Activated CD4-positive, alpha-beta T cell treated with anti-CD3 and anti-CD28 coated beads for 24 hours (primary cell): Measurements from ENCODE around the gene VAT1.
A peak's percentile ranks its signal among the peaks of the same experiment; 100 is the strongest.
"Not testable (repeated sequence)": the region's sequence is repeated elsewhere in the genome, so short reads cannot be mapped to it uniquely, and the experiment has no call there.

Experiments
- DNase-seq, 2 donors: peaks; one replicate each; pipeline ENCODE4 v3.0.0-alpha.2; 2020; ENCODE audit warnings: low read depth in 2 of 2

VAT1 gene

DNA sequence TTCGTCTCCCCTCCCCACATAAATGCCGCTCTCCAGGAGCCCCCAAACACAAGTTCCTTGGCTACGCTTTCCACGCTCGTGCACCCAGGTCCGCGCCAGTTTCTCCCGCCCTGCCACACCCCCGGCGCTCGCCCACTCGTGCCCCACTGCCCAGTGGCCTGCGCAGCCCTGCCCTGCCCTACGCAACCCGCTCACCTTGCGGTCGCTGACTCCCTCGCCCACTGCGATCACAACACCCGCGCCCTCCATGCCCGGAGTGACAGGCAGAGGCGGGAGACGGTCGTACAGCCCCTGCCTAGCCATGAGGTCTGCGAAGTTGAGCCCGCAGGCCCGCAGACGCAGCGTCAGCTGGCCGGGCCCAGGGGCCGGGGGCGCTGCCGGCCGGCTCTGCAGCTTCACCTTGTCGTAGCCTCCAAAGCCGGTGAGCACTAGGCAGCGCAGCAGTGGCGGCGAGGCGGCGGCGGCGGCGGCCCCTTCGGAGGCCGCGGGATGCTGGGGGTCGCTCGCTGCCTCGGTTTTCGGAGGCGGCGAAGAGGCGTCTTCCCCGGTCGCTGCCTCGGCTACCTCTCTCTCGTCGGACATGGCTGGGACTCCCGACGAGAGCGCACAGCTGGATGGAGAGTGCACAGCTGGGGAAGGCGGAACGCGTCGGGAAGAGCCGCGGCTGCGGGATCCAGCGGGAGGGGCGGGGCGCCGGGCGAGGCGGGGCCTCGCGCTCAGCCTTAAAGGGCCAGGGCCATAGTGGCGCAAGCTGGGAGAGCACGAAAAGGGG is at the start of gene VAT1:
TSS of gene VAT1 (minus strand) at position 645 of the 772 bp plus-strand sequence. CDS start at position 582, 63 bp downstream.
- peak; percentile 40 to 58 for DNase-seq

DNA sequence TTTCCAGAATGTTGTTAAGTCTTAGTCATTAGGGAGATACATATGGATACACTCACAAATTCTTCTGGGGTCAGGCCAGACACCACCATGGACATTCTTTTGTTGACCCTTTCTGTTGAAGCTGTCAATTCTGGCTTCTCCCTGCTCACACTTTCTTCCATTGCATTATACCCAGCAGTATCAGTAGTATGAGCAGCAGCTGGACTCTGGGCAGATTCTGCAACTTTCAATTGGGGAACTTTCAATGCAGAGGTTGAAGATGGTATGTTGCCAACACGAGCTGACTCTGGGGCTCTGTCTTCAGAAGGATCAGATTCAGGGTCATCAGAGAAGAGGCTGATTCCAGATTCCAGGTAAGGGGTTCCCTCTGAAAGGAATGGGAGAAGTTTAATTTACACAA is 48.7 kb upstream of the VAT1 start:
- no peak for DNase-seq

DNA sequence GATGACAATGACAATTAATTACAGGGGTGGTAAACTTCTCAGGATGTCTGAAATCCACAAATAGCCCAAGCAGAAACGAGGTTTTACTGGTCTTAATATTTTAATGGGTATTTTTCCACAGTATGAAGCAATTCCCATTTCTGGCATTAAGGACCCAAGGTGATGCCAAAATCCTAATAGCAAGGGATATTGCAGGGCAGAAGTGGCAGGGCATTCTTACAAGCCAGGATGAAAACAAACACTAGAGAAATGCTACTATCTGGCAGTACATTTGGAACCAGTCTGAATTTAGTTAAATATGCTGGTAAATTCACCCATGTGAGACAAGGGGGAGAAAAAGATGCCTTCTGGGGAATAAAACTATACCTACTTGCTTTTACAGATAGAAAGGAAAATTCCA is 48.1 kb upstream of the VAT1 start:
- no peak for DNase-seq

DNA sequence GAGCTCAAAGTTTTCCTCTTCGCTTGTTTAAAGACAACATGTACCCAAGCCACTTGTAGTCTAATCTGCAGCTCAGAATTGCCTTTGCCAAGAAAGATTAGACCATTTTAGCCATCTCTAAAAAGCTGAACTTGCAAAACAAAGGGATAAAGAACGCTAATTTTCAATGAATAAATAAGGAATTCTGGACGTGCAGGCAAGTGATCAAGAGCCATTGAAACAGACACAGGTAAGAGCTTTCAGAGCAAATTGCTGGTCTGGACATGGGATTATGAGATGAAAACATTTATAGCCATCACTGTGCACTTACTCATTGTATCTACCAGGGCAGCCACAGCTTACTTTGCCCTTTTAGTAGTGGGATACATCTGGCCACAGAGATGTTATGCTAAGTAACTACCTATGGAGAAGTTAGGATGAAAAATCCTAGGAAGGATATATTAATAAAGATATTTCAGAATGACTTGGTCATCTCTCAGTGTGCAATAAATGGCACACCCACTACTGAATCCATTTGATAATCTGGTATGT is 47.2 kb upstream of the VAT1 start:
- DNase-seq: no peak

DNA sequence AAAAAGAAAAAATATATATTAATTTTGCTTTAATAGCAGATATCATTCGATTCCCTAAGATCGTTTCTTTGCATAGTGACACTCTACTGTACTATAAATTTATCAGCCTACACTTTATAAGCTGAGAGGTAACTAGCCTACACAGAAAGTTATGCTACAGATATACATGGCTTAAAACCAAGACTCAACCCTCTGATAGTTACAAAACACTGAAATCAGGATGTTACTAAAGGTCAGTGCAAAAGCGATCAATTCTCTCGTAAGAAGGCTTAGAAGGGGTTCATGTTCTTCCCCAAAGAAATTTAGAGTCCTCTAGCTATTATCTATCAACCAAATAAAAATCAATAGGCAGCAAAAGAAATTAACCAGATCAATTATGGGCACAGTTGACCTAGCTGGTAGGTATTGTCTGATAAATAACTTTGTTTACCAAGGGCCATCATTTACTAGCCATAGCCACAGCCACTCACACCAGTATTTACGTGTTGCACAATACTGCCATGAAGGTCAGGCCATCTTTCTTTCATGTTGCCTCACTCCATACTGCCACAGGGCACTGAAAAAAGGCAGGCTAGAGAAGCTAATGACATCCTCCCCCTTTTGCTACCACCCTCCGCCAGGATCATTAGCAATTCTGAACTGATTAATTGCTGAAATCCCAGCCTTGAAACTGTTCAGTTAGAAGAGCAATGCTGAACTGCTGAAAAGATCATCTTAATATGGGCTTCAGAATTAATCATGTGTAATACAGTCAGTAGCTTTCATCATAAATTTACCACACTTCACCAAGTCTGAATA is 46.6 kb upstream of the VAT1 start:
- DNase-seq: no peak

DNA sequence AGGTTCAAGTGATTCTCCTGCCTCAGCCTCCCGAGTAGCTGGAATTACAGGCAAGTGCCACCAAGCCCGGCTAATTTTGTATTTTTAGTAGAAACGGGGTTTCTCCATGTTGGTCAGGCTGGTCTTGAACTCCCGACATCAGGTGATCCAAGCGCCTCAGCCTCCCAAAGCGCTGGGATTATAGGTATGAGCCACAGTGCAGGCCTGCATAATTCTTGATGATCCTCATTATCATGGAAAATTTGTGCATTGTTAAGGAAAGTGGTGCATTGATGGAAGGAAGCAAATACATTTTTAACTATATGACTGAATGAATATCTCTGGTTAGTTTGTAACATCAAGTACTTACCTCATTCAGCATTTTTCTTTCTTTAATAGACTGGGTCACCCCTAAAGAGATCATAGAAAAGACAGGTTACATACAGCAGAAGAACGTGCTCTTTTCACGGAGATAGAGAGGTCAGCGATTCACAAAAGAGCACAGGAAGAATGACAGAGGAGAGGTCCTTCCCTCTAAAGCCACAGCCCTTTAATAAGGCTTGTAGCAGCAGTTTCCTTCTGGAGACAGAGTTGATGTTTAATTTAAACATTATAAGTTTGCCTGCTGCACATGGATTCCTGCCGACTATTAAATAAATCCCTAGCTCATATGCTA is 40.9 kb upstream of the VAT1 start:
- no peak for DNase-seq

DNA sequence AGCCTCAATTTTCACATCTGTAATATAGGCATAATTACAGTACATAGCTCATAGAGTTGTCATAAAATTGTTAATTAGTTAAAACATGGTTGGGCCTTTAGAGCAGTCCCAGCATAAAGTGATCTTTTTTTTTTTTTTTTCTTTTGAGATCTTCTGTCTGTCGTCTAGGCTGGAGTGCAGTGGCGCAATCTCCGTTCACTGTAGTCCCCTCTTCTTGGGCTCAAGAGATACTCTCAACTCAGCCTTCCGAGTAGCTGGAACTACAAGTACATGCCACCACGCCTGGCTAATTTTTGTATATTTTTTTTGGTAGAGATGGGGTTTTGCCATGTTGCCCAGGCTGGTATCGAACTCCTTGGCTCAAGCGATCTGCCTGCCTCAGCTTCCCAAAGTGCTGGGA is 33.9 kb upstream of the VAT1 start:
- no peak for DNase-seq

DNA sequence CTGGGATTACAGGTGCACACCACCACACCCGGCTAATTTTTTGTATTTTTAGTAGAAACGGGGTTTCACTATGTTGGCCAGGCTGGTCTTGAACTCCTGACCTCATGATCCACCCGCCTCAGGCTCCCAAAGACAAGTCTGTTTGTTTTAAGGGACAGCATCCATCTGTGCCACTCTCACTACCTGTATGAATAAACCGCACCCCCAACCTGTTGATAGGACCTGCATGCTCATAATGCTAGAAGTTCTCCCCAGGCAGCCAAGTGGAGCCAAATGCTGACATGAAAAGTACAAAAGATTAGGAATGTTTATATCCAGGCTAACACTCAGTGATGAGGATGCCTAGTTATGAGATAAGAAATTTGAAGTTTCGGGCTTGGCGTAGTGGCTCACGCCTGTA is 30.8 kb upstream of the VAT1 start:
- DNase-seq: not testable (repeated sequence)

DNA sequence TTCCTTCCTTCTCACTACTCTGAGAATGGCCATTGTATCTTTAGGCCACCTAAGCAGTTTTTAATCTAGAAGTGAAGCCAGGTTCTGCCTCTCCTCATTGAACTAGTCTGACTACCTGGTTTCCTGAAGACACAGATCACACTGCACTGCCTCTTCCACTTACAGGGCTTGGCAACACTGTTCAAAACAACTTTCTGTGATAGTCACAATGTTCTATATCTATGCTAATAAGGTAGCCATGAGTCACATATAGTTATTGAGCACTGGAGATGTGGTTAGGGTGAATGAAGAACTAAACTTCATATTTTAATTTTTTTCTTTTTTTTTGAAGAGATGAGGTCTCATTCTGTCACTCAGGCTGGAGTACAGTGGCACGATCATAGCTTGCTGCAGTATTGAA is 29.8 kb upstream of the VAT1 start:
- DNase-seq: no peak

DNA sequence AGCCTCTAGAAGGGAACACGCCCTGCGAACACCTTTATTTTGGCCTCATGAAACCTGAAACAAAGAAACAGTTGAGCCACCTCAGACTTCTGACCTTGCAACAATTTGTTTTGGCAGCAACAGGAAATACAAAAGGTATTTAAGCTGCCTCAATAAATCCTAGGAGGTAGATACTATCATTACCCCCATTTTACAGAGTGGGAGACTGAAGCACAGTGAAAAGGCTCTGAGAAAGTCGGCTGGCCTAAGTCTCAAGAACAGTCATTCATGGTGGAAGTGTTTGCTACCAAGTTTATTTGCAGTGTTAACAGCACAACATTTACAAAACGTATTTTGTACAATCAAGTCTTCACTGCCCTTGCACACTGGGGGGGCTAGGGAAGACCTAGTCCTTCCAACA is 21.8 kb upstream of the VAT1 start:
- no peak for DNase-seq

DNA sequence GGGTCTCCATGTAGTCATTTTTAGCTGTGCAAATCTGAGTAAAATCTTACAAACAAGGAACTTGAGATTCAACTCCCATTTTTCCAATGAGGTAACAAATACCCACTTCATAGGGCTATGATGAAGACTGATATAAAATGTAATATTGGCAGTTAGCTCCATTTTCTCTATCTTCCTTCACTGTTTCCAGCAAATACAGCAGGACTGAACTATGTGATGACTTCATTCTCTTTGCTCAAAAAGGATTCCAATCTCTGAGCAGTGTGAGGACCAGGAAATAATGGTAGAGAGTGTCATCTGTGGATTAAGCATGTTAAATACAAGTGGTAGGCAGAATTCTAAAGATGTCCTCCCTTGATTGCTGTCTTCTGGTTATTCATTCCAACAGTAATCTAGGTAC is 21.1 kb upstream of the VAT1 start:
- DNase-seq: no peak

DNA sequence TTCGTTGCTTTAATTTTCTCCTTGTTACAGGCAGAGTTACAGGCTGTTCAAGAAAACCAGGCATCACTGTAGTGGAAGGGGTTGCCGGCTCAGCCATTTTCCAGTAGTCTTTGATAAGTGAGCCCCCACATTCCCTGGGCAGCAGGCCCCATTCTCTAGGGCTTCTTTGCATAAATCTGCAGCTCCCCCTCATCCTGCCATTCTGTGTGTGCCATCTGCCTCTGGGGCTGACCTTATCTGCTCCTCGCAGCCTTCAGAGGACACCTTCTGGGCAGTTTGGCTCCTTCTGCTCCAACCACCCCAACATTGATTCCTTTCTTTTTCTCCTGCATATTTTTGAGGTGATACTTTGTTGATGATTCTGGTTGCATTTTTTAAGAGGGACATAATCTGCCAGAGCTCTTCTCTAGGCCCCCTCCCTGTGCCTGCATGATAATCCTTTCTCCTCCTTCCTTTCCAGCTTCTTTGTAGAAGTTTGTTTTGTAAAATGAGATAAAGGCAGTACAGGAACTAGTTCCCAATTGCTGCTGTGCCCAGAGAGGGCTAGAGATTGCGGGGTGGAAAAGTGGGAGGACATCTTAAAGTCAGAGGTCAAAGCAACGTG is 19.9 kb upstream of the VAT1 start:
- no peak for DNase-seq

DNA sequence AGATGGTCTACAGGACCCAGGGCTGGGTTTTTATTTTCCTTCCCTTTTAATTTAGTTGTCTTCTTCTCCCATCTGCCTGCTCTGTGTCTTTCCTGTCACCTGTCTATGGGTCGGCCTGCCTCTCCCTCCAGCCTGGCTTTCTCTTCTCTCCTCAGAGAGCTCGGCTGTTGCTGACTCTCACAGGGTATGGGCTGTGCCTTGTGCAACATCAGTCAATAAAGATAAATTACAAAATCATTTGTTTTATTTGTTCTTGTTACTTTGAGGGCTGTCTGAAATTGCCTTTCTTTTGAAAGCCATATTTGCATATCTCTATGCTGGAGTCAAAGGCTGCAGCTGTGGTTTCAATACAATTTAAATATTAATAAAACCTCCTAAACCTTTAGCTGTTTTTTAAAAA is 18.5 kb upstream of the VAT1 start:
- DNase-seq: no peak

DNA sequence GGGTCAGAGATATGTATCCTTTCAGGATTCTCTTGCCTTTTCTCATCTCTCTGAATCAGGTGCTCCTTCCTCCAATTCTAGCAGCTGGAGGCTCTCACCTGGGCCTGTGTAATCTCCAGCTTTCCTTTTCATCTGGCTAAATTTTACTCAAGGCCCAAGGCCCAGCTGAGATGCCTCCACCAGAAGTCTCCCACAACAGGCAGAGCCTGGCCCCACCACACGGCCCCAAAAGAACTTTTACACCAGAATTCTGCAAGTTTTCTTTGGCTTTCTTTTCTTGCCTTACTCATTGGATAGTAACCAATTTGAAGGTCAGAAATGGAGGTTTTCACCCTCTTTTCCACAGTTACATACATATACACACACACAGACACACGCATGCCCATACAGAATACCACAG is 17.5 kb upstream of the VAT1 start:
- DNase-seq: no peak

DNA sequence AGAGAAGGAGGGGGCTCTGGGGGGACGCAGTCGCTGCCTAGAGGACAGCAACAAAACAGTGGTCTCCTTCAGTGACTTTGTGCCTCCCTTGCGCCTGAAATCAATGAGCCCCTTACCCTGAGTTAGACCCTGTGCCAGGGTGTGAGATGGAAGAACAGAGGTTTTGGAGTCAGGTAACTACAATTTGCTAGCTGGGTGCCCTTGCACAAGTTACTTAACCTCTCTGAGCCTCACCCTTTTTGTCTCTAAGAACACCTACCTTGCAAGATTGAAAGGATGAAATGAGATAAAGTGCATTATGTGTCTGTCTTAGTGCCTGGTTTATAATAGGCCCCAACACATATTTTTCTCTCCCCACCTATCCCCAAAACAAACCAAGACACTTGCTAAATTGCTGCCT is 12.7 kb upstream of the VAT1 start:
- no peak for DNase-seq

DNA sequence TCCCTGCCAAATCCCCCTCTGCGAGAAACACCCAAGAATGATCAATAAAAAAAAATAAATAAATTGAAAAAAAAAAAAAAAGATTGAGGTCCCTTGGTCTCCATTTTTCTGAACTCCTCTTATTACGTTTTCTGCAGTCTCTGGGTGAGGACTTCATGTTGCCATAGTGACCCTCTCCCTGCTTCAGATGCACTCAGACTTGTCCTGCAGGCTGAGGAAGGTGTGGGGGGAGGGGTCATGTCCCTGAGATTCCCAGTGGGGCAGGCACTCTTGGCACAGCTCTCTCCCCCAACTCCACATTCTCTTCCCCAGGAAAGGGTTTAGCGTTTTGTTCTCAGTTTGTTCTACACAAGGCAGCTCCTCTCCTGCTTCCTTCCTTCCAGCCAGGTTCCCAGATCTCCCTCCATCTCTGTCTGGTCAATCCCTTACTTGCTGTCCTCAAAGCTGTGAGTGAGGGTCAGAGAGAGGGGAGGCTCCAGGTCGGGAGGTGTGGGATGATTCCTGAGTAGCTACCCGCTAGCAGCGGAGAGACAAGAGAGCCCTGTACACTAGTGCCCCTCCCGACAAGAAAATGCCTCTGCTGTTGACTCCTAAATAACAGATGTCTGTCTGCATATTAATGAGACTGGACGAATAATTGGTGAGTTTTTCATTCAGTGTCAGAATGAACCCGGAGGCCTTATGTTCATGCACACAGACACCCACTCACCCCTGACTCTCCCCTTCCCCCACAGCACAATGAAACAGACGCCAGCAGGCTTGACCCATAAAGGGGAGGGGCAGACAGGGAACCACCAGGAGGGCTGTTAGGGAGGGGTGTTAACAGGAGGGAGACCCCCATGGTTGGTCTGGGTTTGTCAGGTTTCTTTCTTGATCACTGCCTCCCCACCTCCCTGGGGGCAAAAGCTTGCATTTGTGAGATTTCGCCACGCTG is 12.0 kb upstream of the VAT1 start:
- no peak for DNase-seq

DNA sequence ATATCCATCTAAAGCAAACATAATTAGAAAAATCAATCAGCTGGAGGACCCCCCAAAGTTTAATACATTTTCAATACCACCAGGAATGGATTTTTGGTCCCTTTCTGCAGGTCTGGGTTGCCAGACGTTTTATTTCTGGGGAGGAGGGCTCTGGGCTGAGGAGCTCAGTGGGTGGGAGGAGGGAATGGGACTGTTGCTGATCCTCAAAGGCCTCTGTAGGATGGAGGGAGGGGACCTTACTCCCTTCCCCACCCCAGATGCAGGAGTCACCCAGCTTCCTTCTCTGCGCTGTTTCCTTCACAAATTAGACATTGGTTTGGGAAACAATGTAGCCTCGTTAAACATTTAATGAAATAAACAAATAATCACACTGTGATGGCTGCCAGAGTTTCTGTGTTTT is 9.5 kb upstream of the VAT1 start:
- no peak for DNase-seq

DNA sequence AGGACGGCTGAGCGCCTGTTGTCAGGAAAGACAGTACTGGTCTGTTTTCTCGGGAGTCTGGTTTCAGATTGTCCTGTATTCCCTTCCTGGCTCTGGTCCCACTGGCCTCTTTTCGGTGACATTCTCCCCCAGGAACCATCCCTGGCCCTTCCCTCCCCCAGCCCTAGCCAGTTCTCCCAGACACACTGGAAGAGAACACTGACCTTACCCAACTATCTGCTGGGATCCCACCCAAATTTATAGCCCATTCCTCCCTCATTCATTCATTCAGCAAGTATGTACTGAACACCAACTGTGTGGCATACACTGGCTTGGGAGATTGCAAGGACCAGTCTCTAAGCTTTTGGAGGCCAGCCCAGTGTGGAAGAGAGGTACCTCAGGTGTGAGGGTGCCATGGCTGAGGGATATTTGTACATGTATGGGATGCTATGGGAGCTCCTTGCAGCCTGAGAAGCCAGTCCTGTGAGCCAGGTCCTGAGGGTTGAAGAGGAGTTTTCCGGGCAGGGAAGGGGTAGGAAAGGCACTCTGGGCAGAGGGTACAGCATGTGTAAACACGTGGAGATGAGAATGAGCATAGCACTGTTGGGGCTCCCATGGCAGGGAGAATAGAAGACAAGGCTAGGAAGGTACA is 8.1 kb upstream of the VAT1 start:
- no peak for DNase-seq

DNA sequence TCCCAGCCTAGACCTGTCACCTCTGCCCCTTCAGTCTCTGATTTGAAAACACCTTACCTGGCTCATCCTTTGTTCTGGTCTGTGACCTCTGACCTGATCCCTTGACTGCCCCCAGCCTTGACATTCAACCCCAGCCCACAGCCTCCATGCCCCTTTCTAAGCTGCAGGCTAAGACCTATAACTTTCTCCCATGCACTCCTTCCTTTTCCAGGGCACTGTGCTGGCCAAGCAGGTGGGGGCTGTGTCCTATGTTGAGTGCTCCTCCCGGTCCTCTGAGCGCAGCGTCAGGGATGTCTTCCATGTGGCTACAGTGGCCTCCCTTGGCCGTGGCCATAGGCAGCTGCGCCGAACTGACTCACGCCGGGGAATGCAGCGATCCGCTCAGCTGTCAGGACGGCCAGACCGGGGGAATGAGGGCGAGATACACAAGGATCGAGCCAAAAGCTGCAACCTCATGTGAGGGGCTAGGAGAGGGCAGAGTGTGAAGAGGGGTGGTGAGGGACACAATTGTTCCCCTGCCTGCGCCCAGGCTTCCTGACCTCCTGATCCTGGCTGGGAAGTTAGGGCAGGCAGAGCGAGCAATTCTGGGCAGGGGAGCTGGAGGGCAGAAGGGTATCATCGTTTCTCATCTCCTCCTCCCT is 6.2 kb upstream of the VAT1 start:
- no peak for DNase-seq
